Keratinocyte (primary cell): ENCODE data around the gene GAL3ST2.
"Not testable (repeated sequence)": the region's sequence is repeated elsewhere in the genome, so short reads cannot be mapped to it uniquely, and the experiment has no call there.

ENCODE experiments used
- EZH2 ChIP-seq: IDR thresholded peaks from one replicate; pipeline ENCODE4 v1.6.1; 2012; ENCODE audit warnings: inconsistent platforms, mild to moderate bottlenecking, low read length, moderate library complexity
- TF ChIP-seq, protein P1 (sequence below), 3 experiments: IDR thresholded peaks in 1 of 3; conservative IDR thresholded peaks in 1 of 3; optimal IDR thresholded peaks in 1 of 3; 2 replicates in 2 of 3; 3 replicates in 1 of 3; pipeline versions ENCODE3 to v1.5.1; 2011; ENCODE audit warnings: low read length in 3 of 3, mild to moderate bottlenecking in 3 of 3, moderate library complexity in 2 of 3, control low read depth in 1 of 3, inconsistent platforms in 1 of 3; ENCODE audit not compliant: insufficient read depth in 2 of 3; ENCODE audit errors: extremely low read depth in 1 of 3

- TF ChIP-seq, protein P1, sequence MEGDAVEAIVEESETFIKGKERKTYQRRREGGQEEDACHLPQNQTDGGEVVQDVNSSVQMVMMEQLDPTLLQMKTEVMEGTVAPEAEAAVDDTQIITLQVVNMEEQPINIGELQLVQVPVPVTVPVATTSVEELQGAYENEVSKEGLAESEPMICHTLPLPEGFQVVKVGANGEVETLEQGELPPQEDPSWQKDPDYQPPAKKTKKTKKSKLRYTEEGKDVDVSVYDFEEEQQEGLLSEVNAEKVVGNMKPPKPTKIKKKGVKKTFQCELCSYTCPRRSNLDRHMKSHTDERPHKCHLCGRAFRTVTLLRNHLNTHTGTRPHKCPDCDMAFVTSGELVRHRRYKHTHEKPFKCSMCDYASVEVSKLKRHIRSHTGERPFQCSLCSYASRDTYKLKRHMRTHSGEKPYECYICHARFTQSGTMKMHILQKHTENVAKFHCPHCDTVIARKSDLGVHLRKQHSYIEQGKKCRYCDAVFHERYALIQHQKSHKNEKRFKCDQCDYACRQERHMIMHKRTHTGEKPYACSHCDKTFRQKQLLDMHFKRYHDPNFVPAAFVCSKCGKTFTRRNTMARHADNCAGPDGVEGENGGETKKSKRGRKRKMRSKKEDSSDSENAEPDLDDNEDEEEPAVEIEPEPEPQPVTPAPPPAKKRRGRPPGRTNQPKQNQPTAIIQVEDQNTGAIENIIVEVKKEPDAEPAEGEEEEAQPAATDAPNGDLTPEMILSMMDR (optimal IDR thresholded peaks at IDR 0.05 in 1 of 3, IDR thresholded peaks at IDR 0.05 in 1 of 3, conservative IDR thresholded peaks at IDR 0.05 in 1 of 3; ENCODE audit: extremely low read depth in 1 of 3, insufficient read depth in 2 of 3, low read length in 3 of 3) = not testable (repeated sequence)
- not testable (repeated sequence) for TF ChIP-seq EZH2
These were observed 47.2 kb downstream of the GAL3ST2 start for GRCh38 chr2:241823531-241824437.
